Hippocampal formation (tissue), 2 donors: ENCODE results near the gene ZNF496.
A peak's percentile ranks its signal among the peaks of the same experiment; 100 is the strongest.
"Not testable (repeated sequence)": the region's sequence is repeated elsewhere in the genome, so short reads cannot be mapped to it uniquely, and the experiment has no call there.

Experiments used
- DNase-seq, 2 donors: peaks; one replicate each; lab custom pipeline; 2025; lab: John Stamatoyannopoulos, UW

Gene ZNF496

GRCh38 chr1:247331525-247332214 is at the start of gene ZNF496:
ZNF496 (minus strand) TSS chr1:247331867; CDS start chr1:247329578, 2,289 bp downstream.
- DNase-seq, result peak; percentile 66 to 76

GRCh38 chr1:247378334-247379073 is 46.8 kb upstream of the ZNF496 start:
- DNase-seq, result no peak

GRCh38 chr1:247377656-247378055 is 46.0 kb upstream of the ZNF496 start:
- not testable (repeated sequence) for DNase-seq

GRCh38 chr1:247376659-247377058 is 45.0 kb upstream of the ZNF496 start:
- no peak for DNase-seq

- DNase-seq, result no peak
Observed at GRCh38 chr1:247375747-247376146, 44.1 kb upstream of the ZNF496 start.

GRCh38 chr1:247374651-247375334 is 43.1 kb upstream of the ZNF496 start:
- not testable (repeated sequence) for DNase-seq

- peak in 1 of 2 donors; percentile 47 for DNase-seq
Observed at GRCh38 chr1:247373721-247374141, 42.1 kb upstream of the ZNF496 start.

GRCh38 chr1:247371801-247372259 is 40.2 kb upstream of the ZNF496 start:
- DNase-seq, result no peak

GRCh38 chr1:247370786-247371732 is 39.4 kb upstream of the ZNF496 start:
- DNase-seq, result no peak

GRCh38 chr1:247368490-247369145 is 37.0 kb upstream of the ZNF496 start:
- DNase-seq, result no peak

GRCh38 chr1:247367786-247368422 is 36.2 kb upstream of the ZNF496 start:
- no peak for DNase-seq

- no peak for DNase-seq
Observed at GRCh38 chr1:247366926-247367645, 35.4 kb upstream of the ZNF496 start.

GRCh38 chr1:247366345-247366744 is 34.7 kb upstream of the ZNF496 start:
- not testable (repeated sequence) for DNase-seq

- no peak for DNase-seq
Observed at GRCh38 chr1:247365023-247365422, 33.4 kb upstream of the ZNF496 start.

GRCh38 chr1:247363000-247363399 is 31.3 kb upstream of the ZNF496 start:
- DNase-seq, result not testable (repeated sequence)

- no peak for DNase-seq
Observed at GRCh38 chr1:247362153-247362552, 30.5 kb upstream of the ZNF496 start.

GRCh38 chr1:247360991-247361731 is 29.5 kb upstream of the ZNF496 start:
- no peak for DNase-seq

- DNase-seq, result no peak
Observed at GRCh38 chr1:247360116-247360898, 28.6 kb upstream of the ZNF496 start.
